Trophoblast cell (in vitro differentiated cells and primary cell): Measurements from ENCODE around the gene PIK3AP1.

Source experiments
- DNase-seq, 2 donors: peaks; one replicate each; pipeline ENCODE4 v3.0.0-alpha.2; 2016
- H2AFZ ChIP-seq: 2 replicates; pipeline ENCODE4 v1.6.1; 2013; ENCODE audit warnings: low read length, moderate library complexity, mild to moderate bottlenecking; ENCODE audit not compliant: insufficient read depth, poor library complexity
- H2AK5ac ChIP-seq: 2 replicates; pipeline ENCODE4 v1.6.1; 2013; ENCODE audit warnings: mild to moderate bottlenecking, low read length
- H2BK120ac ChIP-seq: 2 replicates; pipeline ENCODE4 v1.6.1; 2013; ENCODE audit warnings: low read length, mild to moderate bottlenecking, moderate library complexity; ENCODE audit not compliant: insufficient read depth, poor library complexity
- H2BK12ac ChIP-seq: 2 replicates; pipeline ENCODE4 v1.6.1; 2013; ENCODE audit warnings: mild to moderate bottlenecking, low read length, moderate library complexity
- H2BK5ac ChIP-seq: 2 replicates; pipeline ENCODE4 v1.6.1; 2013; ENCODE audit warnings: low read length, low read depth, moderate library complexity, mild to moderate bottlenecking; ENCODE audit not compliant: poor library complexity
- H3K14ac ChIP-seq: 2 replicates; pipeline ENCODE4 v1.6.1; 2013; ENCODE audit warnings: mild to moderate bottlenecking, low read length
- H3K18ac ChIP-seq: 2 replicates; pipeline ENCODE4 v1.6.1; 2013; ENCODE audit warnings: mild to moderate bottlenecking, low read length
- H3K23ac ChIP-seq: 2 replicates; pipeline ENCODE4 v1.6.1; 2013; ENCODE audit warnings: low read length
- H3K27ac ChIP-seq: 2 replicates; pipeline ENCODE4 v1.5.1; 2013; ENCODE audit warnings: low read depth, mild to moderate bottlenecking, inconsistent platforms, low read length, moderate library complexity
- H3K27me3 ChIP-seq: 2 replicates; pipeline ENCODE4 v1.6.1; 2013; ENCODE audit warnings: inconsistent platforms, mild to moderate bottlenecking, low read length, moderate library complexity; ENCODE audit not compliant: insufficient read depth
- H3K36me3 ChIP-seq, 2 experiments: 1 replicate in 1 of 2; 2 replicates in 1 of 2; pipeline ENCODE4 v1.6.1; 2013; ENCODE audit warnings: low read length in 2 of 2, mild to moderate bottlenecking in 2 of 2, moderate library complexity in 1 of 2; ENCODE audit not compliant: insufficient read depth in 2 of 2, control insufficient read depth in 1 of 2
- H3K4ac ChIP-seq: 2 replicates; pipeline ENCODE4 v1.6.1; 2013; ENCODE audit warnings: low read depth, mild to moderate bottlenecking, low read length, moderate library complexity
- H3K4me1 ChIP-seq, 2 experiments: 1 replicate in 1 of 2; 2 replicates in 1 of 2; pipeline ENCODE4 v1.6.1; 2013; ENCODE audit warnings: low read length in 2 of 2, mild to moderate bottlenecking in 2 of 2, moderate library complexity in 1 of 2; ENCODE audit not compliant: insufficient read depth in 2 of 2, control insufficient read depth in 1 of 2
- H3K4me2 ChIP-seq: 2 replicates; pipeline ENCODE4 v1.6.1; 2013; ENCODE audit warnings: inconsistent platforms, mild to moderate bottlenecking, low read length, moderate library complexity
- H3K4me3 ChIP-seq: 2 replicates; pipeline ENCODE4 v1.5.1; 2013; ENCODE audit warnings: mild to moderate bottlenecking, low read depth, low read length, inconsistent platforms
- H3K79me1 ChIP-seq: one replicate; pipeline ENCODE4 v1.6.1; 2013; ENCODE audit warnings: low read length
- H3K79me2 ChIP-seq: 2 replicates; pipeline ENCODE4 v1.6.1; 2013; ENCODE audit warnings: low read length, mild to moderate bottlenecking; ENCODE audit not compliant: control insufficient read depth, insufficient read depth, poor library complexity
- H3K9ac ChIP-seq: 2 replicates; pipeline ENCODE4 v1.6.1; 2013; ENCODE audit warnings: mild to moderate bottlenecking, low read length
- H3K9me3 ChIP-seq: 2 replicates; pipeline ENCODE4 v1.6.1; 2013; ENCODE audit warnings: low read depth, mild to moderate bottlenecking, control low read depth, inconsistent platforms, low read length; ENCODE audit not compliant: insufficient read depth
- H4K12ac ChIP-seq: 2 replicates; pipeline ENCODE4 v1.6.1; 2013; ENCODE audit warnings: low read depth, mild to moderate bottlenecking, low read length, moderate library complexity
- H4K8ac ChIP-seq: 2 replicates; pipeline ENCODE4 v1.6.1; 2013; ENCODE audit warnings: low read depth, mild to moderate bottlenecking, low read length, moderate library complexity
- H4K91ac ChIP-seq: one replicate; pipeline ENCODE4 v1.6.1; 2013; ENCODE audit warnings: low read depth, mild to moderate bottlenecking, low read length, moderate library complexity
- WGBS: extraction: QIAGEN DNeasy Blood & Tissue Kit; methylation state at CpG from one replicate; pipeline ENCODE4 v1.1.7; 2013; ENCODE audit warnings: missing lambda C conversion rate; ENCODE audit not compliant: insufficient read length, insufficient coverage; ENCODE audit errors: extremely low coverage; 5-methylcytosine and 5-hydroxymethylcytosine counted together

The PIK3AP1 gene

GRCh38 chr10:96619796-96620773 lies 100.2 kb downstream of the PIK3AP1 start:
- no peak overlapping the region for H3K14ac ChIP-seq
- no peak overlapping the region for H4K8ac ChIP-seq
- H3K18ac ChIP-seq = no peak overlapping the region
- H3K36me3 ChIP-seq = no peaks in the 10 kb centered on the region
- H2BK120ac ChIP-seq = no peak overlapping the region
- no peak overlapping the region for H3K4ac ChIP-seq
- no peak overlapping the region for H4K12ac ChIP-seq
- no peaks in the 10 kb centered on the region for H3K9me3 ChIP-seq
- no peak overlapping the region for H2BK12ac ChIP-seq
- no peaks in the 10 kb centered on the region for H3K79me1 ChIP-seq
- H3K27ac ChIP-seq = no peak overlapping the region
- no peaks in the 10 kb centered on the region for H3K79me2 ChIP-seq
- H3K9ac ChIP-seq = no peak overlapping the region
- H2AK5ac ChIP-seq = no peak overlapping the region
- H3K4me2 ChIP-seq = no peak overlapping the region
- H3K4me1 ChIP-seq = no peaks in the 10 kb centered on the region
- H2AFZ ChIP-seq = no peak overlapping the region
- DNase-seq = no peak
- no CpG with 5 or more reads among the region's 17 CpGs for WGBS
- no peak overlapping the region for H2BK5ac ChIP-seq
- no peak overlapping the region for H3K4me3 ChIP-seq
- no peak overlapping the region for H3K23ac ChIP-seq
- no peaks in the 10 kb centered on the region for H3K27me3 ChIP-seq
- no peak overlapping the region for H4K91ac ChIP-seq

GRCh38 chr10:96619120-96619519 lies 101.2 kb downstream of the PIK3AP1 start:
- Histone ChIP-seq H4K8ac (no peak overlapping the region), H2BK5ac (no peak overlapping the region), H2AK5ac (no peak overlapping the region), H2AFZ (no peak overlapping the region), H3K9me3 (no peaks in the 10 kb centered on the region), H3K9ac (no peak overlapping the region), H4K91ac (no peak overlapping the region), H2BK12ac (no peak overlapping the region), H3K79me1 (no peaks in the 10 kb centered on the region), H3K27ac (no peak overlapping the region), H3K4me2 (no peak overlapping the region), H4K12ac (no peak overlapping the region), H3K27me3 (no peaks in the 10 kb centered on the region), H3K36me3 (no peaks in the 10 kb centered on the region), H3K18ac (no peak overlapping the region), H3K79me2 (no peaks in the 10 kb centered on the region), H3K14ac (no peak overlapping the region), H3K4me1 (no peaks in the 10 kb centered on the region), H2BK120ac (no peak overlapping the region), H3K23ac (no peak overlapping the region), H3K4ac (no peak overlapping the region), H3K4me3 (no peak overlapping the region)
- no peak for DNase-seq
- no CpG with 5 or more reads among the region's 11 CpGs for WGBS

- no CpG with 5 or more reads among the region's 2 CpGs for WGBS
- Histone ChIP-seq H2BK5ac (no peak overlapping the region), H3K9me3 (no peaks in the 10 kb centered on the region), H3K27me3 (no peaks in the 10 kb centered on the region), H4K91ac (no peak overlapping the region), H3K23ac (no peak overlapping the region), H3K36me3 (no peaks in the 10 kb centered on the region), H3K27ac (no peak overlapping the region), H3K14ac (no peak overlapping the region), H3K79me1 (peaks cover 2% of the 10 kb centered on the region), H3K4me1 (peaks cover 0 to 3% of the 10 kb centered on the region in 2 experiments), H2BK12ac (no peak overlapping the region), H3K9ac (no peak overlapping the region), H3K4me3 (no peak overlapping the region), H3K4me2 (no peak overlapping the region), H3K18ac (no peak overlapping the region), H4K8ac (no peak overlapping the region), H2BK120ac (no peak overlapping the region), H3K79me2 (no peaks in the 10 kb centered on the region), H2AFZ (no peak overlapping the region), H2AK5ac (no peak overlapping the region), H4K12ac (no peak overlapping the region), H3K4ac (no peak overlapping the region)
- no peak for DNase-seq
Observed at GRCh38 chr10:96618653-96619052, 101.7 kb downstream of the PIK3AP1 start.

GRCh38 chr10:96616961-96617360 lies 103.4 kb downstream of the PIK3AP1 start:
- Histone ChIP-seq H3K4ac (no peak overlapping the region), H3K27ac (no peak overlapping the region), H3K79me1 (peaks cover 2% of the 10 kb centered on the region), H3K23ac (no peak overlapping the region), H3K79me2 (no peaks in the 10 kb centered on the region), H2AK5ac (no peak overlapping the region), H2BK5ac (no peak overlapping the region), H3K4me2 (no peak overlapping the region), H3K9me3 (no peaks in the 10 kb centered on the region), H3K4me3 (no peak overlapping the region), H4K12ac (no peak overlapping the region), H3K9ac (no peak overlapping the region), H3K4me1 (peaks cover 0 to 3% of the 10 kb centered on the region in 2 experiments), H3K14ac (no peak overlapping the region), H4K8ac (no peak overlapping the region), H3K27me3 (no peaks in the 10 kb centered on the region), H3K36me3 (no peaks in the 10 kb centered on the region), H2BK12ac (no peak overlapping the region), H2AFZ (no peak overlapping the region), H3K18ac (no peak overlapping the region), H4K91ac (no peak overlapping the region), H2BK120ac (no peak overlapping the region)
- no peak for DNase-seq
- no CpG with 5 or more reads among the region's 4 CpGs for WGBS
